ENCODE measurements around the gene NID2. TPM values are rescaled to one million over a fixed set of nuclear protein-coding genes. Genes with fewer than 3 reads are reported as not detected.

The NID2 gene
- polyA plus RNA-seq, 3 donors = 91.7 to 102 (median 97.7) TPM

DNA sequence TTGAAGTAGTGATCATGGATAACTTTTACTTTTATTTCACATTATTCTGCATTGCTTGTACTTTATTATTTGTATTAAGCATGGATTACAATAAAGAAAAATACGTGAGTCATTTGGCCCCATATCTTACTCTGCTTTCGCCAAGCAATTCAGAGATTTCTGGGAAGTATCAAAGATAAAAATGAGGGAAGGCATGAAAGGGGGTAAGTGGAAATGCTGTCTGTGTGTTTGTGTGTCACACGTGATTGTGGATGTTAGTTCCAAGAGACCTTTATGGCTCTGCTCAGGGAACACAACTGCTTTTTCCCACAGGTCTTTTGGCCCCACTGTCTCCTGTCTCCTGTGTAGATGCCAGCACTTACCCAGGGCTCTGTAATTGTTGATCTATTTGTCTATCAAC lies 10.5 kb downstream of the NID2 start:
- DNase-seq = no peak

DNA sequence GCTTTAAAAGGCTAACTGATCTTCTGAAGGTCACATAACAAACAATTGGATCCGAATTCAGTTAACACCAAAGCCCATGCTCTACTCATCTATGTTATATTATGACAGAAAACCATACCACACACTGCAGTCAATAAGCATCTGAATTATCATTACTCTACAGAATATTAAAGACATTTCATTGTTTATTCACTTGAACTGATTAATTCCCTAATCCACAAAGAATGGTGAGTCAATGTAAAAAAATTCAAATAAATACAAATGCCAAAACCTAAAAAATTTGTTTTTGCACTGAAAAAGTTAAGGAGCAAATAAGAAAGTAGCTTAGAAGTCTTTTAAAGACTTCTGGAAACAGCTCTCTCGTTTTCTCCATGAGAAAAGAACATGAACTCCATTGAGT lies 13.7 kb downstream of the NID2 start:
- no peak for DNase-seq

DNA sequence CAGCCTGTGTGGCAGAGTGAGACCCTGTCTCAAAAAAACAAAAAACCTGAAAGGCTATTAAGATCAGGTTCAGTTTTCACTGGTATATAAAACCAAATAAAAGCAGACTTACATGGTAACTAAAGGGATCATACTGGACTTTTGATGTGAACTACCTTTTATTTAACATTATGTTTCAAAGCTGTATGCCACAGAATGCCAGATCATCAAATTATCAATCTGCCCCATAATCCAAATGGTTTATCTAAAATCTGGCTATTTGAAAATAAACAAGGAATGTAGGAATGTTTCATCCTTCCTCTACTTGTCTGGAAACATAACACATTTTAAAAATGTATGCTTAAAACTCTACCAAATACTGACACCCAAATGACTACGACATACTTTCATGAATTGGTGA lies 14.2 kb downstream of the NID2 start:
- DNase-seq = no peak

DNA sequence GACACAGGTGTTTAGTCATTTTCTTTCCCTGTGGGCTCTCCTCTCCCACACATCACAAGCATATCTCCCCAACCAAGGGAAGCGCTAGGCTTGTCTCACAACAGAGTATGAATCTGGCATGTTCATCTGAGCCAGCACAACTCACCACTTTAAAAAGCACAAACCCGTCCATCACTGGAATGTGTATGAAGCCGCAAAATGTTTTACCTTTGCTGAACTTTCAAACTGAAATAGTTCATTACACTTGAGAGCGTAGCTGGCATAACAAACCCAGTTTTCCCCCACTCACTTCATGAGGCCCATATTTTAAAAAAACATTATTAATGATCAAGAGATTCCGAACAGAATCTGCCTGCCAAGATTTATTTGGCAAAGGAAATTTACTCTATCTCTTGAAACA lies 15.8 kb downstream of the NID2 start:
- no peak for DNase-seq

DNA sequence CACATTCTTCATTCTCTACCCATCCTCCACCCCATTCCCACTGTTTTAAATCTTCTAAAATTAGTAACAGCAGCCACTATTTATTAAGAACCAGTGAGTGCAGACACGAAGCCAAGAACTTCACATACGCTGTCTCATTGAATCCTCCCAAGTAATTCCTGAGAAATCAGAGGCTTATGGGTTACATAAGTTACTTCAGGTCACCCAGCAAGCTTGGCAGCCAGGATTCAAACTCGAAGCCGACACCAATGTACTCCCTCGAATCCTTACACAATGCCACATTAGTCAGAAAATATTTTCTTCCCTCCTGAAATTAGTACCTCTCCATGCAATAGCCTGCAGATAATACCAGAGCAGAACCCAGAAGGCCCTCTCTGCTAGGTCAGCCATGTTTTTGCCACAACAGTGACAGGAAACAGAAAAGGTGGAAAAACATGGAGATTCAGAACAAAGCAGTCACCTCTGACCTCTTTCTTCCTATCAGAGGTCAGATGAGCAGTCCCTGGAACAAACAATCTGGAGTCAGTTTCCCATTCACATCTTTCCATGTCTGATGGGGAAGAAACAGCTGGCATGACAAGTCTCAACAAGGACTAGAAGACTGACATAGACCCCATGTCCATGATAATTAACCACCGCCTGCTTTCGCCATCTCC lies 16.4 kb downstream of the NID2 start:
- DNase-seq = no peak

DNA sequence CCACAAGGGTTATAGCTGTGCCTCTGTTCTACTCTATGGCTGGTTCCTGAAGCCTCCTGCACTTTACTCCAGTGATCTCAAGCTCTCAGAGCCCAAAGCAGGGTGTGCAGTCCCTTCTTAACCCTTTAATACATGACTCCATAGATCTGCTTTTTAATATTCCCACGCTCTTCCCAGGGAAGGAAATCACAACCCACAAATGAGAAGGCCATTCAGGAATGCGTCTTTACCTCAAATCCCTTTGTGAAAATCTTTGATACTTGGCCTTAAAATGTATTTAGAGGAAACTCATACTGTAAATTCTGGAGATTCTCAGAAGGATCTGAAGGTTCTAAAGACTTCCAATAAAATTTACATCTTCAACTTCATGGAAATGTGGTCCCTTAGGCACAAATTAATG lies 17.0 kb downstream of the NID2 start:
- DNase-seq = no peak

DNA sequence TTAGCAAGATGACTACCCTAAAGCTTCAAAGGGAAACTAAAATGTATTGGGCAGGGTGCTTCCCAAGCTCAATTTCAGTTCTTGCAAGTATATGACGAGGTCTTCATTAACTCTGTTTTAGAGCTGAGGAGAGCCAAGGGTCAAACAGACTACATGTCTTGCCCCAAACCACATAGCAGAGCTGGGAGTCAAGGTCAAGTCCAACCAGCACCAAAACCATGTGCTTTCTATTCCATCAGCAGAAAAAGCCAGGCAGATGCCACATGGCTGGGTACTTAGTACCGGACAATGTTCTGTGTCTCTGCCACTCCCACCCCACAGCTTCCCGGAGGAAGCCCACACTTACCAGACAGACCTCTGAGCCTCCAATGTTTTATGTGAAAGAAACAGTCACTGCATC lies 17.6 kb downstream of the NID2 start:
- no peak for DNase-seq

DNA sequence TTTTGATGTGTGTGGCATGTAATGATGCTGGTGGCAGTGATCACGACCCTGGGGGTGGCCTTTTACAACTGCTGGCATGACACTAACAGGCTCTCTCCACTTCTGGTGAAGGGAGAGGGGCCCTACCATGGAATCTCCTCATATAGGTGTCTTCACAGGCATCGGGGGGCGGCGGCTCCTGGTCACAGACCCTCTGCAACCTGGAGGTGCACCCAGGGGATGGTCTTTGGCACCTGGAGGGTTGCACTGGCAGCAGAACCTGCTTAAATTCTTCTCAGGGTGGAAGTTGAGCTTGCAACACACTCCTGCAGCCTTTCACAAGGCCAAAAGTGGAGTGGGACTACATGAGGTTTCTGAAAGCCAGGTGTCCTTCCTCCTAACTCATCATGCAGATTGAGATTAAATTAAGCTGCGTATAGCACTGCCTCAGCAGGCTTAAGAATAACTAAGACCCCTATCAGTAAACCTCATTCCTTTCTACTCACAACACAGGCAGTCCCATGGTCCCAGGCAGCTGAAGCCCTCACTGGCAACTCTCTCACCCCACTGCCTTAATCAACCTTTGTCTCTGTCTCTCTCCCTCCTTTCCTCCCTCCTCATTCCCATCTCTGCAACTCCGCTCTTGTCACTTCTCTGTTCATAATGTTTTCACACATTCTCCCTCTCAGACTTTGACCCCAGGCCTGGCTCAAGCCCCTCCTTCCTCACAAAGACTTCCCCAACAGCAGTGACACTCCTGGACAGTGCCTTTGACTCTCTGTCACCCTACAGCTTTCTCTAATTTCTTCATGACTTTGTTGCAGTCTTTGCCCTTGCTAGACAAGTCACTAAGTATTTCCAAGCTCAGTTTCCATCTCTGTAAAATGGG lies 18.9 kb downstream of the NID2 start:
- DNase-seq = no peak

DNA sequence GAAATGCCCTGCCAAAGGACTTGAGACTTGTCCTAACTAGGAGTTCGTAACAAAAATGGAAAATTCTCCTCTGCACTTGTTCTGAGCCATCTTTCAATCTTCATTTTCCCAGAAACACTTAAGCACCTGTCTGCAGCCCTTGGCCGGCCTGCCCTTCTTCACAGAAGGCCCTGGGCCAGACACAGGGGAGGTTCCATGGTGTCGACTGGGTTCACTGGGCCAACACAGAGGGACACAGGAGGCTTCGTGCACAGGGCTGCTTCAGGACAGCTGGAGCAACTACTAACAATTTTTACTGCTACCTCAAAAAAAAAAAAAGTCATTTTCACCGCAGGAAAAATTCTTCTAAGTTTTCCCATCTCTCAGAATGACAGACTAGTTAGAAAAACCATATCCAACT lies 19.6 kb downstream of the NID2 start:
- DNase-seq = no peak

DNA sequence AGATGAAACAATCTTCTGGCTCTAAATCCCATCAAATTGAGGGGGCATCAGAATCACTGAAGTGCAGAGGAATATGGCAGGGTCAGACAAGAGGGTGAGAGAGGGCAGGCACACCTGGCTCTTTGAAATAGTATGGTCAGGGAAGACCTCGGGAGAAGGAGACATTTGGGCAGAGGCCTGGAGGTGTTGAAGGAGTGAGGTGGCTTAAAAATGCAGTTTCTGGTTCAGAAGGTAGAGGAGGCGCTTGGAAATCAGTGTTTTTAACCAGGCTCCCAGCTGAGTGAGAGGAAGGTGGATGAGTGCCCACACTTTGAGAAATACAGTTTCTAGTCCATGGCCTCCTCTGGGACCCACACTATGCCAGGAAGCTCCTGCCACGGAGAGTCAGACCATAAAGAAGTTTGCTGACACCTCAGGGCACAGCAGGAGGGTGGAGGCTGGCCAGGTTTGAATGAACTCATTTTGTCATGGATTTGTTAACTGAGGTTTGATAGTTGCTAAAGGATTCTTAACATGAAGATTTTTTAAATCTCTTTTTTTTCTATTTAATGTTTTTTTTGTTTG lies 20.1 kb downstream of the NID2 start:
- DNase-seq = no peak

DNA sequence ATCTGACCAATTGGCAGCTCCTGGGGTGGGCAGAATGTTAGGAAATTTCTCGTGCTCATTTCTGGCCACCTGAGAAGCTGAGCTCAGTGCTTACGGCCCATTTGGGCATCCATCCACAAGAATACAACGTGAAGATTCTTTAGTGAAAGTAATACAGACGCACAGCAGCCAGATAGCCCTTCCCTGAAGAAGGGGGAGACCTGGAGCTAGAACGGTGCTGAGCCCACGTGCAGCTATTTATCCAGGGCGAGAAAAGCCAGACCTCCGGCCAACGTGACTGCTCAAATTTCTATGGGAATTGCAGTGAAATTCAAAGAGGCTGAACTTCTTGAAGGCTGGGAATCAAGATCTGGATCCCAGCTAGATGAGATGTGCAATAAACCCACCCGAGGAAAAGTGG lies 20.7 kb downstream of the NID2 start:
- DNase-seq = no peak

DNA sequence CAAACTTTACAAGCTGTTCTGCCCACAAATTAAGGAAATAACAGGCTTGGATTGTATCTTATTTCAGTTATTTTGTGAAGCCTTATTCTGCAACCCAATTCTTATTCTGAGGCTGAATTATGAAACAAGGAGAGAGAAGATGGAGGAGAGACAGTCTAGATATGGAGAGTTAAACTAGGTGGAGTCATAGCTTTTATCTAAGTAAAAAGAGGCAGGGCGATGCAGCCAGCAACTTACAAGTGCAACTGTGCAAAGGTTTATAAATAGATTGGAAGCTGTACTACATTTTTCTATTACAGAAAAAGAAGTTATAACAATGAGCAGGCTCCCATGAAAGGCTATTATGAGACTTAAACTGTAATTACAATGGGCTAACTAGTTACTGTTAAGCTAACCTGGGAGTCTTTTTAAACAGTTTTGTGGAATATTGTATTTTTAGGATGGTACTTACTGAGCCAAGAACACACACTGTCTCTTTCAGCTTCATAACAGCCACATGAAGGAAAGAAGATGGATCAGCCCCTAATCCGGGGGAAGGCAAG lies 22.4 kb downstream of the NID2 start:
- no peak for DNase-seq

DNA sequence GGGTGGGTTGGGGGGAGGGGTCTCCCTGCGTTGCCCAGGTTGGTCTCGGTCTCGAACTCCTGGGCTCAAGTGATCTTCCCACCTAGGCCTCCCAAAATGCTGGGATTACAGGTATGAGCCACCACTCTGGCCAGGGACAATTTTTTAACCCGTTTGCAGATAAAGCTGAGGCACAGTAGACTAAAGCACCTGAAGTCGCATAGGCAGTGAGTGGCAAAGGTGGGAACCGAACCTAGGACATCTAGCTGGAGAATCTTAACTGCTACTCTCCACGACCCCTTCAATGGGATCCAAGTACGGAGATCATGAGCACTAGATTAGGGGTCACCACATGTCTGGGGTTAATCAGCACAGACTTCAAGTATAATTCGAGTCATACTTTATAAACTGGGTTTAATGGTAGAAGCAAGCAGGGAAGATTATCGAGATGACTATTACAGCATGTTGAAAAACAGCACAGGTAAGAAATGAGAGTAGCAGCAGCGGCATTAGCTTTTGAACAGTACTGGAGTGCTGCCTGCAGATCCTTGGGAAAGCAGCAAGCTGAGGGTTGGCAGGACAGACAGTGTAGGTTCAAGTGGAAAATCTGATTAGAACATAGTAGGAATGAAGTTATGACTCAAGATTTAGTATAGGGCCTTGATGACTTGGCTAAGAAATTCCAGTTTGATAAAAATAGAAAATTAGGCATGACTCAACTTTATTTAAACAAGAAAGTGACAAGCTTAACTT lies 23.9 kb downstream of the NID2 start:
- no peak for DNase-seq

DNA sequence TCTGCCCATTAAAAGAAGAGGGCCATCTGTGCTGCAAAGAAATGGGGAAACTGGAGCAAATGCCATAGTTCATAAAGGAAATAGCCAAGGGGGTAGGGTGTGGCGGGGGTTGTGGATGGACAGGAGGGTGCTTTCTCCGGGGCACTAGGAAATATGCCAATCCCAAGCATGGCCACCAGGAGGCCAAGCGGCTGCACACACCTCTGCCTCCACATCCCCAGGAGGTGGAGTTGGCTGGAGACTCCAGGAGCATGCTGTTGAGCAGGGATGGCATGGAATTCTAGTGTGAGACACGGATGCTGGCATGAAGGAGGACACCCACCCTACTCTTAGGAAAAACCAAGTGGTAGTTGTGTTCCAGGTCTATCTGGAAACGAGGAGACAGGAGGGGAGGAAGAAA lies 25.2 kb downstream of the NID2 start:
- no peak for DNase-seq

DNA sequence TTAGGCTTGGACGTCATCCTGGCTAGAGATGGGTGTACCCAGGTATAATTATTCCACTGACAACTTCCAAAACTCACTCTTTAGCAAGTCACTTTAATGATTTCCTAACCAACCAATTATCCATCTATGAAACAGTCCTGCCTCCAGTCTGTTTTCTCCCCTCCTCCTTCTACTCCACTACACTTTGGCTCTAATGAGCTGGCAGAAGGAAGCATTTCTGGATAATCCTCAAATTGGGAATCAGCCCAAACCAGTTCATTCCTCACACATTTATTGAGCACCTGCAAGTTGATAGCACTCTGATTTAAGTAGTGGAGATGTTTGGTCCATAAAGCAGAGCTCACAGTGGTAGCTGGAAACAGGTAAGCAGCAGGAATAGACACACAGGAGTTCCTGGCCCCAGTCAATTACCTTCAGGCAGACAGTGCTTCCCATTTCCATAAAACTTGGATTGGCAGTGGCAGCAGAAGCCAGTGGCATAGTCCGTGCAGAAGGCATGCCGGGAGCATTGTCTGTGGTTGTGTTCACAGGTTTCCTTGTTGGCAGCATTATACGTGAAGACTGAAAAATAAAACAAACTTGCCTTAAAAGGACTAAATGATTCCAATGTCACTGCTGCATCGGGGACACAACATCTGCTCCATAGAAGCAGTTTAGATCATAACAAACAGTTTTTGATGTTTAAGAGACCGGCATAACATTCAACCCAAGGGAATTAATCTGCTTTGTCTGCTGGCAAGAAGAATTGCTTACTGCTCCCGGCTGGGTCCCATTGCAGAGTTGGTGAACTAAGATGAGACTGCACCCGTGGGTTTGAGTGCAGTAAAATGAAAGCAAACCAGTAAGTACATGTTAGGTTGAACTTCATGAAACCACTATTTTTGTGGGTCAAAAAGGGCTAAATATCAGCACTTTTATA lies 26.2 kb downstream of the NID2 start:
- DNase-seq = no peak

DNA sequence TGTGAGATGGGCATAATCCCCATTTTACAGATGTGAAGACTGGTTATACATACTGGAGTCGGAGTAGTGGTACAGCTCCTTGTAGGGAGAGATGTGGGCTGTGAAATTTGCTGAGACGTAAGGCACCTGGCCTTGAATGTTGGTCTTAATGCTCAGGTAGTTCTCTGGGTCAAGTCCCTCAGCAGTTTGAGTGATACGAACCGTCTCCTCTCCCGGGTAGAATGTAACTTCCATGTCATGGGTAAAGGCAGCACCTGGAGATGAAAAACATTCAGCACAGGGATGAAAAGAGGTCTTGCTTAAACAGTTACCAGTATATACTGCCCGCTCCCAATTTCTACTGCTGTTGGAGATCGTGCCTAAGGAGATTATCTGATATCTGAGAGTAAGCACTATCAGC lies 28.3 kb downstream of the NID2 start:
- no peak for DNase-seq

DNA sequence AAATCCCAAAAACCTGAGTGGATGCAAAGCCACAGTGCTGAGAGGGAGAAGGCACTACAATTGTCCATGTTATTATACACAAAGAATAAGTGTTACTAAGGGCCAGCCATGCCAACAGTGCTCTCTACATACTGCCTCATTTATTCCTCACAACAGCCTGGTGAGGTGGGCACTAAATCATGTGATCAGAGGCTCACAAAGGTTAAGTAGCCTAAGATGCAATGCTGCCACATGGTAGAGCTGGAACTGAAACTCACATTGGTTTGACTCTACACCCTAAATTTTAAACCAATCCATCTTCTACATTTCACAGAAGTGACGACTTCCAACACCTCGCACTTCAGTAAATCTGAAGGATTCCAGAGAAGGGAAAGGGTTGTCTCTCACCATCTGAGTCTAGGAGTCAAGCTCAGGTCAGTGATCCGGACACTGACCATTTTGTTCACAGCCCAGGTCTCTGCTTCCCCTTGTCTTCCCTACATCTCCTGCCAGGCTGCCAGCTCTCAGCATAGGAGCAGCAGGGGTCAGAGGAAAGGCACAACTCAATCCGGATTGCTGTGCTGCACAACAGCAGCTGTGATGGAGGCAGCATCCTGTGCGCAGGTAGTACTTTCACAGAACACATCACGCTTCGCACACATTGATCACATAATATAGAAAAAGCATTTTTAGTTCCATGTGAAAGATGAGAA lies 29.6 kb downstream of the NID2 start:
- no peak for DNase-seq

DNA sequence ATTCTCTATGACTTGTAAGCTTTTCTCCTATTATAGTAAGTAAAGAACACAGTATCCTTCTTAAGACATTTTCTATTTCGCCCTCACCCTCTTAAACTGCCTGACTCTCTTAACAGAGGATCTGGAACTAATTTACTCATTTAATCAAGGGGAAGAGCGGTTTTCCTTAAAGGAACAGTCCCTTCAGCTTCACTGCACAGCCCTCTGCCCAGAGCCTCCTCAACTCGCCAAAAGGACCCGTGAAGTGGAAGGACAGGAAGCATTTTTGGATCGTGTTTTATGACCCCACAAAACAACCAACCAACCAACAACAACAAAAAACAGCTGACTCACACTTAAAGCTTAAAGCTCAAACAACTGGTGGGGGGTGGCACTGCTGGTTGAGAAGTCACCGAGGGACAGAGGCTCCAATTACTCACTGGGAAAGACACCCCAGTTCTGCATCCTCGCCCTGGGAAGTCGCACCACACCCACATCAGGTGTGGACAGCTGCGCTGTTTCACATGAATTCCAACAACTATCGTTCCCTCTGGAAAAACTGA lies 35.7 kb downstream of the NID2 start:
- no peak for DNase-seq

DNA sequence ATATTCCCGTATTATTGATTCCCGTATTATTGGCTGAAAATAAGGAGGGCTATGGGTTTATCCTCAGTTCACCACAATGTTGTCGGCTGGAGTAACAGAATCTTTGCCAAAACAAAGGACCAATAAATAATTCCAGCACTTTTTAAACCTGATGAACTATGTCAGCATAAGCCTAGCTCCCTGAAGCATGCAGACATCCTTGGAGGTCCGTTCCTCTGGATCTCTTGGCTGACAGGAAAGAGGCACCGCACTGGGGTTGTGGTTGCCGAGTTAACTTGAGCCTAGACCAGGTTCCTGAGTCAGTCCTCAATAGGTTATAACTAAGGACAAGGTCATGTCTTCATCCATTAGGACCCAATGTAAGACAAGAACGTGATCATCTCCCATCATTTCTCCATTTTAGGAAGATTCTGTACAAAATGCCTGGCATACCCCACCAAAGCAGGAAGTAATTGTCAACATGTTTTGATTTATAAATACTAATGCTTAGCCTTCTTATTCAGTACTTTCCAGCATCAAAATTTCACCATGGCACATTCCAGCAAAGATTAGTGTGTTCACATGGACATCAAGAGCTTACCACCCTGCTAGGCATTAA lies 36.6 kb downstream of the NID2 start:
- no peak for DNase-seq

DNA sequence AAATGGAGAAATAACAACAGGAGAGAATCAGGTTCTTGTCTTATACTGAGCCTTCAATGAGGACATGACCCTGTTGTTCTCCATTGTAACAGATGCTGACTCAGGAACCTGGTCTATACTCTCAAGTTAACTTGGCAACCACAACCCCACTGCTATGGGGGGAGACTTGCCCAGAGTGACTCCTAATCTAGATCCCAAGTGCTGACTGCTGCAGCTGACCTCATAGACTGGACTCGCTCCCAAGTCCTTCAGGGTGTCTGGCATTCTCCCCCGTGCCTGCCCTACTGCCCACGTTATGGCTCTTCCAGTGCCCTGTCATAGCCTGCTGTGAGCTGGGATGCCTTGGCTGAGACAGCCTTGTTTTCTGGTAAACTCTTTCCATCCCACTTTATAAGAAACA lies 37.1 kb downstream of the NID2 start:
- DNase-seq = no peak
